ENCODE data around the gene B4GALT5. TPM values are rescaled to one million over a fixed set of nuclear protein-coding genes. Genes with fewer than 3 reads are reported as not detected.

Gene B4GALT5
- total and polyA plus RNA-seq, 2 donors from 2014 or later, result 21.4 to 73.3 TPM

- Histone ChIP-seq H3K9me3 (ENCODE audit: control insufficient read depth in 2 of 3, insufficient read depth in 1 of 3, low read length in 3 of 3) (no peaks in the 10 kb centered on the region), H3K4me3 (ENCODE audit: low read length in 3 of 3) (no peak overlapping the region), H3K36me3 (ENCODE audit: control insufficient read depth in 2 of 3, insufficient read depth in 3 of 3, low read length in 3 of 3) (no peaks in the 10 kb centered on the region), H3K4me1 (ENCODE audit: control insufficient read depth in 2 of 3, insufficient read depth in 2 of 3, low read depth in 1 of 3, low read length in 3 of 3) (peaks cover 0 to 5% (median 0%) of the 10 kb centered on the region in 3 donors), H3K27me3 (ENCODE audit: control insufficient read depth, insufficient read depth, low read length) (no peaks in the 10 kb centered on the region), H3K9ac (ENCODE audit: low read length in 3 of 3) (no peak overlapping the region), H3K27ac (ENCODE audit: low read depth in 2 of 2, low read length in 2 of 2) (no peak overlapping the region)
- FAIRE-seq (no peak), DNase-seq (no peak)
- intact Hi-C loops (cut with DNase I), result no loop called here
- TF ChIP-seq, protein P1, sequence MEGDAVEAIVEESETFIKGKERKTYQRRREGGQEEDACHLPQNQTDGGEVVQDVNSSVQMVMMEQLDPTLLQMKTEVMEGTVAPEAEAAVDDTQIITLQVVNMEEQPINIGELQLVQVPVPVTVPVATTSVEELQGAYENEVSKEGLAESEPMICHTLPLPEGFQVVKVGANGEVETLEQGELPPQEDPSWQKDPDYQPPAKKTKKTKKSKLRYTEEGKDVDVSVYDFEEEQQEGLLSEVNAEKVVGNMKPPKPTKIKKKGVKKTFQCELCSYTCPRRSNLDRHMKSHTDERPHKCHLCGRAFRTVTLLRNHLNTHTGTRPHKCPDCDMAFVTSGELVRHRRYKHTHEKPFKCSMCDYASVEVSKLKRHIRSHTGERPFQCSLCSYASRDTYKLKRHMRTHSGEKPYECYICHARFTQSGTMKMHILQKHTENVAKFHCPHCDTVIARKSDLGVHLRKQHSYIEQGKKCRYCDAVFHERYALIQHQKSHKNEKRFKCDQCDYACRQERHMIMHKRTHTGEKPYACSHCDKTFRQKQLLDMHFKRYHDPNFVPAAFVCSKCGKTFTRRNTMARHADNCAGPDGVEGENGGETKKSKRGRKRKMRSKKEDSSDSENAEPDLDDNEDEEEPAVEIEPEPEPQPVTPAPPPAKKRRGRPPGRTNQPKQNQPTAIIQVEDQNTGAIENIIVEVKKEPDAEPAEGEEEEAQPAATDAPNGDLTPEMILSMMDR (IDR thresholded peaks at IDR 0.05; ENCODE audit: borderline replicate concordance, extremely low read depth, insufficient read depth), result no peak
Measured at GRCh38 chr20:49583343-49583668, 130.4 kb downstream of the B4GALT5 start.

Other genes starting within 250 kb of the B4GALT5 start
- 1.2 TPM for gene KCNB1, start 231.2 kb downstream of the B4GALT5 start, total RNA-seq
- 0.26 TPM for gene KCNB1, start 231.2 kb downstream of the B4GALT5 start, polyA plus RNA-seq (ENCODE audit: insufficient read depth, low read depth, low replicate concordance)
- gene PTGIS, start 145.7 kb downstream of the B4GALT5 start, total RNA-seq, result 24.1 TPM
- 3.1 TPM for gene PTGIS, start 145.7 kb downstream of the B4GALT5 start, polyA plus RNA-seq (ENCODE audit: insufficient read depth, low read depth, low replicate concordance)
- 22.4 TPM for gene SLC9A8, start 99.0 kb upstream of the B4GALT5 start, total RNA-seq
- 4.5 TPM for gene SLC9A8, start 99.0 kb upstream of the B4GALT5 start, polyA plus RNA-seq (ENCODE audit: insufficient read depth, low read depth, low replicate concordance)
- 9.0 TPM for gene SPATA2, start 201.7 kb upstream of the B4GALT5 start, total RNA-seq
- 5.8 TPM for gene SPATA2, start 201.7 kb upstream of the B4GALT5 start, polyA plus RNA-seq (ENCODE audit: insufficient read depth, low read depth, low replicate concordance)
- gene RNF114, start 222.5 kb upstream of the B4GALT5 start, total RNA-seq, result 89.2 TPM
- 70.7 TPM for gene RNF114, start 222.5 kb upstream of the B4GALT5 start, polyA plus RNA-seq (ENCODE audit: insufficient read depth, low read depth, low replicate concordance)